Measurements from ENCODE around the gene TRPC4.

- TF ChIP-seq EZH2 (IDR thresholded peaks at IDR 0.05; ENCODE audit: borderline replicate concordance, insufficient read depth, low read length, poor library complexity, severe bottlenecking), result no peak
- TF ChIP-seq CTCF (IDR thresholded peaks at IDR 0.05; ENCODE audit: poor library complexity, severe bottlenecking), result no peak
- no peak for TF ChIP-seq TAF1 (IDR thresholded peaks at IDR 0.05; ENCODE audit: low read depth)
- no peak for TF ChIP-seq POLR2AphosphoS5 (IDR thresholded peaks at IDR 0.05)
- TF ChIP-seq EP300 (conservative IDR thresholded peaks at IDR 0.05; ENCODE audit: poor library complexity, severe bottlenecking), result no peak
- TF ChIP-seq REST (IDR thresholded peaks at IDR 0.05; ENCODE audit: borderline replicate concordance), result no peak
Observed at GRCh38 chr13:37646531-37646930, 223.0 kb downstream of the TRPC4 start.
